Measurements from ENCODE around the gene ADORA1.

Gene ADORA1

DNA sequence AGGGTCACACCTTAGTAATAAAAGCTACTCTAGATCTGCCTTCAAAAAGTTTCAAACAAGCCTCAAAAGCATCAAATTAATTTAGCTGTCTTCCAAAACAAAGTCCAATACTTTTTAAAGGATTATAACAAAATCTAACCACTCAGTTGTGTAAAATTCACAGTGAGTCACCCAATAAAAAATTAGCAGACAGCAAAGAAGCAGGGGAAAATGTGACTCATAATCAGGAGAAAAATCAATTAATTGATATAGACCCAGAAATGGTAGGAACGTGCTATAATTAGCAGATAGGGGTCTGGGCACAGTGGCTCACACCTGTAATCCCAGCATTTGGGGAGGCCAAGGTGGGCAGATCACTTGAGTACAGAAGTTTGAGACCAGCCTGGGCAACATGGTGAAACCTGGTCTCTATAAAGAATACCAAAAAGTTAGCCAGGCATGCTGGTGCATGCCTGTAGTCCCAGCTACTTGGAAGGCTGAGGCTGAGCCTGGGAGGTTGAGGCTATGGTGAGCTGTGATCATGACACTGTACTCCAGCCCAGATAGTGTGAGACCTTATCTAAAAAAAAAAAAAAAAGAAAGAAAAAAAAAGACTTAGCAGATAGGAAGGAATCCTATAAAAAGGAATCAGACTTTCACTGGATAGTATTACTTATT lies 33.6 kb upstream of the ADORA1 start:
- no peak for DNase-seq (ENCODE audit: low read depth, low spot score)

GRCh38 chr1:203095061-203095690 lies 32.4 kb upstream of the ADORA1 start:
- DNase-seq (ENCODE audit: low read depth, low spot score): no peak

GRCh38 chr1:203096566-203096965 lies 31.0 kb upstream of the ADORA1 start:
- DNase-seq (ENCODE audit: low read depth, low spot score): no peak

DNA sequence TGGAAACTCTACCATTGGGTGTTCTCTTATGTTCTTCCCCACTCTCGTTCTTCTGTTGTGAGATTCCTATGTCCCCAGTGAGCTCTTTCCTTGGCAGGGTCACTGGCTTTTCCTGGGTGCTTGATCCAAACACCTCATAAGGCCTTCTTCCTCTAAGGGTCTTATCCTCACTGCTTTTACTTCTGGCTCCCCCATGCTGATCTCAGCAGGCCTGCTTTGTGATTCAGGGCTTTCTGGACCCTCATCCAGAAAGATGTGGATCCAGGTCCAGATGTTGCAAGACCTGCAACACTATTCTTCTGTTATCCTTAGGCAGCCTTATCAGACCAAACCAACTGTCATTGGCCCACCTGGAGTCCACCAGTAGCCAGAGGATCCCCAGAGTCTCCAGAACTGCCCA lies 30.5 kb upstream of the ADORA1 start:
- no peak for DNase-seq (ENCODE audit: low read depth, low spot score)

GRCh38 chr1:203098445-203098844 lies 29.1 kb upstream of the ADORA1 start:
- DNase-seq (ENCODE audit: low read depth, low spot score): no peak

GRCh38 chr1:203098914-203099520 lies 28.5 kb upstream of the ADORA1 start:
- DNase-seq (ENCODE audit: low read depth, low spot score): no peak

- no peak for DNase-seq (ENCODE audit: low read depth, low spot score)
Observed at GRCh38 chr1:203099805-203100515, 27.6 kb upstream of the ADORA1 start.

DNA sequence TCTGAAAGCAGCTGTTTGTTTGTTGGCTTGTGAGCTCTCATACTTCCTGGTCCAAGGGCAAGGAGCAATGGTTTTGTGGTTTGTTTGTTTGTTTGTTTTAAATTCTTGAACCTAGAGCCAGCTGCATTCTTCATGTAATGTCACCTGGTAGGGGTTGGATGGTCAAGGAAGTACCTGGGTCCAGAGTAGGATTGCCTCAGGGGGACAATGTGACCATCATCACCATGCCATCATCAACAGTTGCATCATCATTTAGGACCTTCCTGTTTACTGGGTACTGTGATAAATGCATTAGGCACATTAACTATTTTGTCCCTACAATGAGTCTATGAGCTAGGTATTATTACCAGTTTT lies 27.0 kb upstream of the ADORA1 start:
- no peak for DNase-seq (ENCODE audit: low read depth, low spot score)

DNA sequence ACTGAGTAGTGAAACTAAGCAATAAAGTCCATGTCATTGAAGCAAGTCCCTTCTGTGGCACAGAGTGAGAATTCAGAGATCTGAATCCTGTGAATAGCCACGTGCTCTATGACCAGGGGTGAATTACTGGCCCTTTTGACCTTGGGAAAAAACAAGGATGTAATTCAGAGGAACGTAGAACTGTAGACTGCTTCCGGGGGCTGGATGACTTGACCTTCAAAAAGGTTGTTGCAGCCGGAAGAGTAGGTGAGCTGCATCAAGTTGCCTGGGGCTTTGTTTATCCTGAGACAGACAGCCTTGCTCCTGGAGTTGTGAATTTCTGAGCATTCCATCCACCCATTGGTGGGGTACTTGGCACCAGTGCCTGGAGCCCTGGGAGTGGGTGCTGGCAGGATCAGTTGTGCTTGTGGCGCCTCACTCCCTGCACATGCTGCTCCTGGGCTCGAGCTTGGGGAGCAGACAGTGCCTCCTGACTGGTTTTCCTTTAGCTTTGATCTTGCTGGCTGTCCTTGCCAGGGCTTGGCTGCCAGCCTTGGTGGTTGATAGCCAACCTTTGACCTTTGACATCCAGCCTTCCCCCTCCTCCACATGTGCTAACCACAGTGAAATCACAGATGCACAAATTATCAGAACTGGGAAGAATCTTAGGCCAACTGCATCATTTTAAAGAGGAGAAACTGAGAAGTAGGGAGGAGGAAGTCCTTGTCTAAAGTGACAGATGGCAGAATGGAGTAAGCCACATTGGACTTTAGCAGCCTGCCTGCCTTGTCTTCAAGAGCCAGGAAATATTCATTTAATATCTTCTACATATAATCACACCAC lies 25.5 kb upstream of the ADORA1 start:
- no peak for DNase-seq (ENCODE audit: low read depth, low spot score)

GRCh38 chr1:203103216-203103615 lies 24.3 kb upstream of the ADORA1 start:
- DNase-seq (ENCODE audit: low read depth, low spot score): no peak

- no peak for DNase-seq (ENCODE audit: low read depth, low spot score)
Observed at GRCh38 chr1:203103829-203104495, 23.6 kb upstream of the ADORA1 start.

DNA sequence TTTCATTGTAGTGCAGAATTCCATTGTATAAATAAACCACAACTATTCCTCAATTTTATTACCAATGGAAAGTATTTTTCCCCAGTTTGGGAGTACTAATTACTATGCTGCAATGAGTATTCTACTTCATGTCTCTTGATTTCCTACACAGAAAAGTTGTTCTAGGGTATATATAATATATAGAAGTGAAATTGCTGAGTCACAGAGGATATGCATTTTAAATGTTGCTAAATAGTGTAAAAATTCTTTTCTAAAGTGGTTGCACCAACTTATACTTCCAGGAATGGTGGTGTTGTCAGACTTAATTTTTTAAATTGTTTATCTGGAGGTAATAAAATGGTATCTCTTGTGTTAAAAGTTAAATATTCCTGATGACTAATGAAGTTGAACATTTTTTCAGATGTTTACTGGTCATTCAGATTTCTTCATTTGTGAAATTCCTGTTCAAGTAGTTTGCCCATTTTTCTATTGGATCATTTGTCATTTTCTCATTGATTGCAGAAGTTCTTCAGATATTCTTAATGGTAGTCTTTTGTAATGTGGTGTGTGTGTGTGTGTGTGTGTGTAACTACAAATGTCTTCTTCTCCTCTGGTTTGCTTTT lies 22.6 kb upstream of the ADORA1 start:
- DNase-seq (ENCODE audit: low read depth, low spot score): no peak

- no peak for DNase-seq (ENCODE audit: low read depth, low spot score)
Observed at GRCh38 chr1:203112475-203112874, 15.1 kb upstream of the ADORA1 start.

- no peak for DNase-seq (ENCODE audit: low read depth, low spot score)
Observed at GRCh38 chr1:203113308-203113707, 14.2 kb upstream of the ADORA1 start.

DNA sequence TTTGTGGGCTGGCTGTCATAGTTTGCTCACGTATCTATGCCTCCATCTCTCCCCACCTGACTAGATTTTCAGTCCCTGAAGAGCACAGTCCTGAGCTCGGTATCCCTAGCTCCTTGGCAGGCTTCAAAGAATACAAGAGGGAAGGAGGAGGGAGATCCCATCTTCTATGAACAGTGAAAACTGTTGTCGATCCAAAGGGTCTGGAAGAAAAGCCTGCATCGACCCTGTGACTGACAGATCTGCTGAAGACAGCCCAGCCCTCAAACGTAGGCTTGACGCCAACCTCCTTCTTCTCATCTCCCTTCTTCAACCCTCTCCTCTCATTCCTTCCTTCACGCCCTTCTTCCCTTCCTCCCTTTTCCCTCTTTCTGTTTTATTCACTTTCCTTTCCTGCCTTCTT lies 13.3 kb upstream of the ADORA1 start:
- no peak for DNase-seq (ENCODE audit: low read depth, low spot score)

GRCh38 chr1:203116091-203116820 lies 11.3 kb upstream of the ADORA1 start:
- no peak for DNase-seq (ENCODE audit: low read depth, low spot score)

- peak; percentile 89 for DNase-seq (ENCODE audit: low read depth, low spot score)
Observed at GRCh38 chr1:203117611-203118575, 9.6 kb upstream of the ADORA1 start.

DNA sequence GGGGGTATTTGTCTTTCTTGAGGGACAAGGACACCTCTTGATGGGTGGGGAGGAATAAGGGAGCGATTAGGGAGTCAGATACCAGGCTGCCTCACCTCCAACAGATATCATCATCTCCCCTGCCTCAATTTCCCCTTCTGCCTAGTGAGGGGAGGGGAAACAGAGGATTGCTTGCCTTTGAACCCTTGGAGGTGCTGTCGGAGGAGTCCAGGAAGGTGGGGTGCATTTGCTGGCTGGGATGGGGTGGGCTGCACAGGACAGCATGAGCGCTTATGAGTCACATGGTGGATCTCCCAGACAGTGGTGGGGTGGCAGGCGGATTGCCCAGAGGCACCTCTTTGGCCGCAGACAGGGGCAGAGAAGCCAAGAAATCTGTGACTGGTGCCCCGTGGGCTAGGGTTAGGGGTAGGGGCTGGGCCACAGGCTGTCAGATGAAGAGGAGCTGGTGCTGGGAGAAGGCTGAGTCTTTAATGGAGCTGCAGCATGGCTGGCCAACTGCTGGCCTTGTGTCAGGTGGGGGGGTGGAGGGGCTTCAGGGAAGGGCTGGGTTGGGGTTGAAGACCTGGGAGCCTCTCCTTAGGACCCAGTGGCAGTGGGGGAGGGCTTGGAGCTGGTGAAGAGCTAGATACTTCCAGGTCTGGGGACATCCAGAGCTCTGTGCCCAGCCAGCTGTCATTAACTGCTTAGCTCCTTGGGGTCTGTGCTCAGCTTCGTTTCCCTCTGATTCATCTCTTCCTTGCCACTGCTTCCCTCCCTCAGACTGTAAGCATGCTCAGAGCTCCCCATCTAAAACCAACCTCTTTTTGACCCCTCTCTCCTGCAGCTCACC lies 7.0 kb upstream of the ADORA1 start:
- no peak for DNase-seq (ENCODE audit: low read depth, low spot score)
